GM11168 (cell line): ENCODE results near the gene PLAU.
"Not testable (repeated sequence)": the region's sequence is repeated elsewhere in the genome, so short reads cannot be mapped to it uniquely, and the experiment has no call there.

Experiments
- in situ Hi-C: fragments of 300-500 bp; cut with MboI; formaldehyde crosslinking; loops from one replicate; pipeline ENCODE4 v1.12.0; 2022; ENCODE audit warnings: low sequenced_read_pairs; ENCODE audit not compliant: unreplicated experiment

PLAU gene

DNA sequence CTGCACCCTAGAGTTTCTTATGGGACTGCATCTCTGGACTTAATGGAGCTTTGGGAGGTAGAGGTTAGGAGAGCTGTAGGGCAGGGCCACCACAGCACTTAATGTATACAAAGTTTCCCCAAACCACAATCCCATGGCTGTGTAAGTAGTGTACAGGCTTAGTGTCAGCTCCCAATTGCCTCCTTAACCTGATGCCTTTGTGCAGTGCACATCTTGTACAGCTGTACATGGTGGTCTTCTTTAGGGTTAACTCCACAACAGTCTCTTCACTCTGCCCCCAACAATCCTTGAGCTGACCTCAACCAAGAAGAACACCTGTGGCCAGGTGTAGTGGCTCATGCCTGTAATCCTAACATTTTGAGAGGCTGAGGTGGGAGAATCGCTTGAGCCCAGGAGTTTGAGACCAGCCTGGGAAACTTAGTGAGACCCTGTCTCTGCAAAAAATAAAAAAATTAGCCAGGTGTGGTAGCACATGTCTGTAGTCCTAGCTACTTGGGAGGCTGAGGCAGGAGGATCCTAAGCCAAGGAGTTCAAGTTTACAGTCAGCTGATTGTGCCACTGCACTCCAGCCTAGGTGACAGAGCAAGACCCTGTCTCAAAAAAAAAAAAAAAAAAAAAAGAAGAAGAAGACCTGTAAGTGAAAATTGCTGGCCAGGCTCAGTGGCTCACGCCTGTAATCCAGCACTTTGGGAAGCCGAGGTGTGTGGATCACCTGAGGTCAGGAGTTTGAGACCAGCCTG lies 6.8 kb downstream of the PLAU start:
- in situ Hi-C loops: no loop called here

DNA sequence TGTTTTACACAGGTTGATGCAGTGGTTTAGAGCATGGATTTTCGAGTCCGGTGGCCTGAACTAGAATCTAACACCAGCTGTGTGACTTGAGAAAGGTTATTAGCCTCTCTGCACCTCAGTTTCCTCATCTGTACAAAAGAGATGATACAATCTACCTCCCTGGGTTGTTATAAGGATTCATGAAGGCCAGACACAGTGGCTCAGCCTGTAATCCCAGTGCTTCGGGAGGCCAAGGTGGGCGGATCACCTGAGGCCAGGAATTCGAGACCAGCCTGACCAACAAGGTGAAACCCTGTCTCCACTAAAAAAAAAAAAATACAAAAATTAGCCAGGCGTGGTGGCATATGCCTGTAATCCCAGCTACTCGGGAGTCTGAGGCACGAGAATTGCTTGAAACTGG lies 8.5 kb downstream of the PLAU start:
- in situ Hi-C loops: not testable (repeated sequence)

- in situ Hi-C loops: no loop called here
These were observed 9.2 kb downstream of the PLAU start for GRCh38 chr10:73920089-73920488.

- in situ Hi-C loops: no loop called here
These were observed 11.3 kb downstream of the PLAU start for GRCh38 chr10:73922007-73922863.

DNA sequence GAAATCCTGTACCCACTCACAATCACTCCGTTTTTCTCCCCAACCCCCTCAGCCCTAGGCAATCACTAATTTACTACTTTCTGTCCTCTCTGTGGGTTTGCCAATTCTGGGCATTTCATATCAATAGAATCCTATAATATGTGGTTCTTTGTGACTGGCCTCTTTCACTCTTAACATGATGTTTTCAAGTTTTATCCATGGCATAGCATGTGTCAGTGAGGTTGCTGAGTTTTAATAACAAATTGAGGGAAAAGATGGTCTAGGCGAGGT lies 11.9 kb downstream of the PLAU start:
- in situ Hi-C loops: no loop called here

DNA sequence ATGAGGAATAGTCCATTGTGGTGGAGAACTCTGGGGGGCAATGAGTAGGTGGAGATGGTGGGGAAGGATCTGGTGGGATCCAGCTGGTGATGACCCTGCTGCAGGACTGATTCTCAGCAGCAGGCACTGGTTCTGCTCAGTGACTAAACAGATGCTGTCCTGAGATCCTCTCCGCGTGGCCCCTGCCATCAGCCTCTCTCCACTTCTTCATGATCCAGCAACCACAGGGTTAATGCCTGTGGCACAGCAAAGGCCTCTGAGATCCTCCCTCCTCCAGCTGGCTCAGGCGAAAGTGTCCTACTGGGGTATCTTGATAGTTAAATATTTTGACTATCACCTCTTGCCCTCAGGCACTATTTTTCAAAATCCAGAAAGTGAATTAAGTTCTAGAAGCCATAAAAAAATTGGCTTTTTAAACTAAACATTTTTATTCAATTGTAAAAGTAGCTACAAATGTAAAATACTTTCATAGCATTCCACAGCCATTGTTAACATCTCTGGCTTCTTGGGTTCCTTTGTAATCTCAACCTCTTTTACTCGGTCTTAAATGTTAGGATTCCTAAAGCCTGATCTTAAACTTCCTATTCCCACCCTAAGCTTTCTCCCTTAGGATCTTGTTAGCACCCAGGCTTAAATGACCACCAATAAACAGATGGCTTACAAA lies 13.1 kb downstream of the PLAU start:
- in situ Hi-C loops: no loop called here

DNA sequence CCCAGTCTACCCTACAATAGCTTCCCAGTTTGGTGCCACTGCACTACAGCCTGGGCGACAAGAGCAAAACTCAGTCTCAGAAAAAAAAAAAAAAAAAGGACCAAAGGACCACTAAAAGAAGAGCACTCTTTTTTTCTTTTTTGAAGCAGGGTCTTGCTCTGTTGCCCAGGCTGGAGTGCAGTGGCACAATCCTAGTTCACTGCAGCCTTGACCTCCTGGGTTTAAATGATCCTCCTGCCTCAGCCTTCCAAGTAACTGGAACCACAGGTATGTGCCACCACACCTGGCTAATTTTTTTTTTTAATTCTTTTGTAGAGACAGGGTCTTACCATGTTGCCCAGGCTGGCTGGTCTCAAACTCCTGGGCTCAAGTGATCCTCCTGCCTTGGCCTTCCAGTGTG lies 14.0 kb downstream of the PLAU start:
- in situ Hi-C loops: no loop called here

DNA sequence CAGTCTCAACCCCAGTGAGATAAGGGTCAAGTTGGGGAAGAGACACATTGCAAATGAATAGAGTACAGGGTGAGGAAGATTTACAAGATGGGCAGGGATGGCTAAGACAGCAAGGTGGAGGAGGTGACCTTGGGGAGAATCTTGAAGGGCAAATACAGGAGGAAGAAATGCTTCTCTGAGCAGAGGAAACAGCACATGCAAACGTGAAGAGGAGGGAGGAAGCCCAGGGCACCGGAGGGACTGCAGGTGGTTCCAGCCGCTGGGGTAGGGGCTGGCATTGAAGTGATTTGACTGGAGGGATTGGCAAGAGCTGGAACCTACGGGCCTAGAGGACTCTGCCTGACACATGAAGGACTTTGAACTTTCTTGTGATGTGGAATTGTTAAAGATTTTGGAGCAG lies 14.6 kb downstream of the PLAU start:
- in situ Hi-C loops: no loop called here

DNA sequence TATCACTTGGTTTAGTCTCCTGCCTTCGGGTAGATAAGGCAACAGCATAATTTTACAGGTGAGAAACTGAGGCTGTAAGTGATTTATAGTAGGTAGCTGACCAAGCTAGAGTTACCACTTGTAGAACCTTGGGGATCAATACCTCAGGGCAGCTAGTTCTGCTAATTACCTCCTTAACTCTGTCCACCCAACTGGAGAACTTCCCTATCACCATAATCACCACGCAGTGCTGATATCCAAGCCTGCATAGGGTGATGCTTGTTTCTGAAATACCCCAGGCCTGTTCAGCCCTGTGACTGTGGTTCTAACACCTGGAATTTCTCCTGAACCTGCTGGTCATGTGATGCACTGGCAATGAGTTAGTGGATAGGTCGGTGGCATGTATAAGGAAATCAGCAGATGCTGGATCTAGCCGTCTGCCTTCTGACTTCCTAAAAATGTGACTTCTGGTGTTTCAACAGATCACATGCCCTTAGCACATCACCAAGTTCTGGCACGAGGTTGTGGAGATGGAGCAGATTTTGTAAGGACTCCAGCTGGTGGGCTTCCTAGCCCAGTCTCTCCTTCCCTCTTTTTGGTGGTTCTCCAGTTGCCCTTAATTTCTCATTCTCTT lies 15.3 kb downstream of the PLAU start:
- in situ Hi-C loops: no loop called here

GRCh38 chr10:73930630-73931327 lies 19.8 kb downstream of the PLAU start:
- in situ Hi-C loops: loop anchor here (5.0 kb wide), 1 partner anchor 43 kb away; no protein-coding TSS in a partner anchor

- in situ Hi-C loops: loop anchor here (5.0 kb wide), 1 partner anchor 45 kb away; no protein-coding TSS in a partner anchor
These were observed 21.1 kb downstream of the PLAU start for GRCh38 chr10:73931767-73932619.

DNA sequence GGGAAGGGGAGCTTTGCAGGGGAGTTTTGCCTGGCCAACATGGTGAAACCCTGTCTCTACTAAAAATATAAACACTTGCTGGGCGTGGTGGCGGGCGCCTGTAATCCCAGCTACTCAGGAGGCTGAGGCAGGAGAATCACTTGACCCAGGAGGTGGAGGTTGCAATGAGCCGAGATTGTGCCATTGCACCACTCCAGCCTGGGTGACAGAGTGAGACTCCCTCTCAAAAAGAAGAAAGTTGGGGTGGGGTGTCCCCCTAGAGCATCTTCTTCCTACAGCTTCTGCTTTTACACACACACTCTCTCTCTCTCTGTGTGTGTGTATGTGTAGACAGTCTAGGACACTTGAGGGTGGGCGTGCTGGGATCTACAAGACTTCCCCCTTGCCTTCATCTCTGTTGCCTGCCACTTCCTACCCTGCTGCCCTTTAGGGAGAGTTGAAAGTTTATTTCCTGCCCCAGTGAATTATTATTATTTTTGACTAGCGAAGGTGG lies 21.7 kb downstream of the PLAU start:
- in situ Hi-C loops: loop anchor here (5.0 kb wide), 1 partner anchor 45 kb away; no protein-coding TSS in a partner anchor

DNA sequence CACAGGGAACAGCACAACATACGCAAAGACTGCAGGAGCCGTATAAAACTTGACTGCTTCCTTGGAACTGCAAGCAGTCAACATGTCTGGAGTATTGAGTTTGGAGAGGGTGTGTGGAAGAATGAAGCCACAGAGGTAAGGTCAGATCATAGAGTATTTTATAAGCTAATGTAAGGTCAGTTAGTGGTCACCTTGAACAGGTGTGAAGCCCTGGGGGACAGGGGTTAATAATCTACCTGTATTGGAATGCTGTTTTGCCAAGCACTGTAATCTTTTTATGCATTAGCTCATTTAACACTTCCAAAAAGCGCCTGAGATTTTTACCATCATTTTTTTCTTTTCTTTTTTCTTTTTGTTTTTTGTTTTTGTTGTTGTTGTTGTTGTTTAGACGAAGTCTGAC lies 23.1 kb downstream of the PLAU start:
- in situ Hi-C loops: loop anchor here (5.0 kb wide), 1 partner anchor 47 kb away; no protein-coding TSS in a partner anchor

DNA sequence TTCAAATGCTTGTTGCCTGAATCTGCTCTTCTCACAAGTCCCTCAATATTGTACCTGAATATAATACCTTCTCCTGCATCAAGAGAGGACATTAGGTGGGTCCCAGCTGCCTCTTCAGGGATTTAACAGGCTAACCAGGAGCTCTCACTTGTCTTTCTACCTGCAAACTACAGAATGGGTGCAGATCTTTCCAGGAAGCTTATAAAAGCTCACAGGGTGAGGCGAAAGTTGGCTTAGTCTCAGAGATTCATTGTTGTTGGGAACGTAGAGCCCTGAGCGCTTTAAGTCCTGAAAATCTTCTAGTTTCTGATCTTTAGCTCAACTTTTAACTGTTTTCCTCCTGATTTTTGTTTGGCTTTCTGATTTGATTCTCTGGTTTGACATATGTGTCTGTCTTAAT lies 25.0 kb downstream of the PLAU start:
- in situ Hi-C loops: no loop called here

GRCh38 chr10:73937333-73938043 lies 26.6 kb downstream of the PLAU start:
- in situ Hi-C loops: no loop called here

GRCh38 chr10:73940634-73941221 lies 29.8 kb downstream of the PLAU start:
- in situ Hi-C loops: loop anchor here (10.0 kb wide), 1 partner anchor 96 kb away; no protein-coding TSS in a partner anchor

DNA sequence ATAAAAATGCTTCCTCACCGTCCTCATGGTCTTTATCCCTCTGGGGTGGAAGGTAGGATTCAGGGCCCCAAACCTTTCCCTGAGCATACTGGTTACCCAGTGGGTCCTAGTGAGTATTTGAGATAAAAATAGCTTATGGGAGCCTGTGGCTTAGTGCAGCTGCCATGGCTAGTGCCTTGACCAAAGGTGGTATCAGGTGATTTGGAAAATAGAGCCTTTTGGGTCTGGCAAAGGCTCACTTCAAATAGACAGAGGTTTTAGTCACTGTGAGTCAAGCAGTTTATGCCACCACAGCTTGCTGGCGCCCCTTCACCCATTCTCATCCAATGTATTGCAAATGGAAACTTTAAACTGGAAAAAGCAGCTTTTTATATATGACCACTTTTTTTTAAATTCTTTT lies 30.4 kb downstream of the PLAU start:
- in situ Hi-C loops: loop anchor here (10.0 kb wide), 1 partner anchor 96 kb away; no protein-coding TSS in a partner anchor
